DMS 273 (cell line): ENCODE measurements around the gene GNG7.
"Not testable (repeated sequence)": the region's sequence is repeated elsewhere in the genome, so short reads cannot be mapped to it uniquely, and the experiment has no call there.

Source experiments
- DNase-seq: peaks from one replicate; lab custom pipeline; 2025; ENCODE audit not compliant: unreplicated experiment; lab: John Stamatoyannopoulos, UW

Gene GNG7

DNA sequence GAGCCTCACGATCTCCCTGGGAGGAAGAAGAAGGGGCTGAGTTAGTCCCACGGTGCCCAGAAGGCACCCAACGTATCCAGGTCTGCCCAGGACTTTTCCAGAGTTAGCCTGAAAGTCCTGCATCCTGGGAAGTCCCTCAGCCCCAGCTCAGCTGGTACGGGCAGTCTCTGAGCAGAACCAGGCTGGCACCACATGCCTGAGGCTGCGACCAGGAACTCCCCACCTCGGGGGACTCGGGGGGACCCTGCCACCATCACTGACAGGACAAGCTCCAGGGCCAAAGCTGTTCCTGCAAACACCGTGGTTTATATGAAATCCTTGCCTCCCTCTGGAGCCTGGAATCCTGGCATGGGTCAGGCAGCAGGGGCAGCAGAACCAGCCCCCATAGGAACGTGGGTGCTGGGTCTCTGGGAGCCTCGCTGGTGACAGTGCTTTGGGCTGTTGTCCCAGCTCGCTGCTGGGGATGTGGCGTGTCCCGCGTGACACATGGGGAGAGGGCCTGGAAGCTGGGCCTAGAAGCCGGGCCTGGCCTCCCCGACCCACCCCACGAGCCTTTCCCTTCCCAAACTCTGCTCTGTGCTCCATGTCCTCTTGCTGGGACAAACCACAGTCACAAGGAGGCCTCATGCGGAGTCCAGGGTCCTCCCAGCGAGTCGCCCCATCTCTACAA is 55.5 kb downstream of the GNG7 start:
- DNase-seq: no peak

DNA sequence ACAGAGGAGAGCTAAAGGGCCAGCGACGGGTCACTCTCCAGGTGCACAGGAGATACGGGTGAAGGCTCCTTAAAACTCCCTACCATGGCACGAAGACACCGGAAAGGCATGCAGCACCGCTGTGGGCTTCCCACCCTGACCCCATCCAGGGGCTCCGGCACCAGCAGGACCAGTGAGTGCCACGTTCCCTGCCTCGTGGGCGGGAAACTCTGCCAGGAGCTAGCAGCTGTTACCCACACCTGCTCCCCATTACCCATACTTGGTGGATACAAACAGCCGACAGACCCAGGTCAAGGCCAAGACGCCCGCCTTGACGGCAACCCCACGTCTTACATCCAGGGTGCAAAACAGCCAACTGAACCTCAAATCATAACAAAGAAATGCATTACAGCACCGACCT is 56.7 kb downstream of the GNG7 start:
- DNase-seq: peak; percentile 32

DNA sequence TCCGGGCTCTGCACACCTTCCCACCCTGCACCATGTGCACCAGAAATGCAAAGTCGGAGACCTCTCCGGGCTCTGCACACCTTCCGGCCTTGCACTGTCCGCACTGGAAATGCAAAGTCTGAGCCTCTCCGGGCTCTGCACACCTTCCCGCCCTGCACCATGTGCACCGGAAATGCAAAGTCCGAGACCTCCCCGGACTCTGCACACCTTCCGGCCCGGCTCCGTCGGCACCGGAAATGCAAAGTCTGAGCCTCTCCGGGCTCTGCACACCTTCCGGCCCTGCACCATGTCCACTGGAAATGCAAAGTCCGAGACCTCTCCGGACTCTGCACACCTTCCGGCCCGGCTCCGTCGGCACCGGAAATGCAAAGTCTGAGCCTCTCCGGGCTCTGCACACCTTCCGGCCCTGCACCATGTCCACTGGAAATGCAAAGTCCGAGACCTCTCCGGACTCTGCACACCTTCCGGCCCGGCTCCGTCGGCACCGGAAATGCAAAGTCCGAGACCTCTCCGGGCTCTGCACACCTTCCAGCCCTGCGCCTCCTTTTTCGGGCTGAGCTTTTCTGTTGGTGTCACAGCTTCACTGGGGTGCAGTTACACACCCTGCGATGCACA is 59.3 kb downstream of the GNG7 start:
- DNase-seq: not testable (repeated sequence)

DNA sequence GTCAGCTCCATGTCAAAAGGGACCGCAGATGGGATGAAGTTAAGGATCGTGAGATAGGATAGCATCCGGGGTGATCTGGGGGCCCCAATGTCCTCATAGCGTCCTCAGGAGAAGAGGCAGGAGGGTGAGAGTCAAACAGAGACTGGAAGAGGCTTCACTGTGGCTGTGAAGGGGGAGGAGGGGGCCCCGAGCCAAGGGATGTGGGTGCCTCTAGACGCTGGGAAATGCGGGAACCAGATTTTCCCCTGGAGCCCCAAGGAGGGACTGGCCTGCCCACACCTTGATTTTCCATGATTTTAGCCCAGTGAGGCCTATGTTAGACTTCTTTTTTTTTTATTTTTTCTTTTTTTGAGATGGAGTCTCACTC is 61.2 kb downstream of the GNG7 start:
- no peak for DNase-seq

DNA sequence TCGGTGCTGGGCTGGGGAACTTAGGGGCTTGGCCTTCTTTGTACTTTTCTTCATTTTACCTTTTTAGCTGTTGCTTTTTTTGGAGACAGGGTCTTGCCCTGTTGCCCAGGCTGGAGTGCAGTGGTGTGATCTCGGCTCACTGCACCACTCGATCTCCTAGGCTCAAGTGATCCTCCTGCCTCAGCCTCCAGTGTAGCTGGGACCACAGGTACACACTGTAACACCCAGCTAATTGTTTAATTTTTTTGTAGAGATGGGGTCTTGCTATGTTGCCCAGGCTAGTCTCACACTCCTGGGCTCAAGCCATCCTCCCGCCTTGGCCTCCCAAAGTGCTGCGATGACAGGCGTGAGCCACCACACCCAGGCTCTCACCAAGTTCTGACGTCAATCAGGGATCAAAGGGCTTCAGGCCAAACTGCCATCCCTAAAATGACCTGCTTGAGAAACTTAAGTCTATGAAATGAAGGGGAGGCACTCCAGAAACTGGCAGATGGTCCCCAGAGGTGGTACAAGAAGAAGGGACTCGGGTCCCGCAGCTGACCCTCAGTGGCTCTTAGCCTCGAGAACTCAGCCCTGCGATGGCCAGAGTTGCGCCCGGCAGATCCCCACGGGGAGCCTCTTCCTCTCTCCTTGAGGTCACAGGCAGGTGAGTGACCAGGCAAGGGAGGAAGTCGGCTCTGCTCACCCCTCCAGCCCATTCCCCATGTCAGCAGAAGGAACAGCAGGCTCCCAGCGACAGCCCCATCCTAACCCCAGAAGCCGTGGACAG is 61.7 kb downstream of the GNG7 start:
- DNase-seq: no peak

DNA sequence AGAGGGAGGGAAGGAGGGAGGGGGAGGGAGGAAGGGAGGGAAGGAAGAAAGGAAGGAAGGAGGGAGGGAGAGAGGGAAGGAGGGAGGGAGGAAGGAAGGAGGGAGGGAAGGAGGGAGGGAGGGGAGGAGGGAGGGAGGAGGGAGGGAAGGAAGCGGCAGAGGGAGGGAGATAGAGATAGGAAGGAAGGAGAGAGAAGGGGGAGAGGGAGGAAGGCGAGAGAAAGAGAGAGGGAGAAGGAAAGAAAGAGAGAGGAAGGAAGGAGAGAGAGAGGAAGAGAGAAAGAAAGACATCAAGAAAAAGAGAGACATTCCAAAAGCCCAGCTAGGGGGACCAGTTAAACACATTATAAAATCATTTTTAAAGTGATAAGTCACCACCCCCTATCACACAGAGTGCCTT is 62.5 kb downstream of the GNG7 start:
- no peak for DNase-seq

- DNase-seq: no peak
Measured at GRCh38 chr19:2638417-2638940, 64.0 kb downstream of the GNG7 start.

GRCh38 chr19:2636897-2637683 is 65.4 kb downstream of the GNG7 start:
- peak; percentile 72 for DNase-seq

DNA sequence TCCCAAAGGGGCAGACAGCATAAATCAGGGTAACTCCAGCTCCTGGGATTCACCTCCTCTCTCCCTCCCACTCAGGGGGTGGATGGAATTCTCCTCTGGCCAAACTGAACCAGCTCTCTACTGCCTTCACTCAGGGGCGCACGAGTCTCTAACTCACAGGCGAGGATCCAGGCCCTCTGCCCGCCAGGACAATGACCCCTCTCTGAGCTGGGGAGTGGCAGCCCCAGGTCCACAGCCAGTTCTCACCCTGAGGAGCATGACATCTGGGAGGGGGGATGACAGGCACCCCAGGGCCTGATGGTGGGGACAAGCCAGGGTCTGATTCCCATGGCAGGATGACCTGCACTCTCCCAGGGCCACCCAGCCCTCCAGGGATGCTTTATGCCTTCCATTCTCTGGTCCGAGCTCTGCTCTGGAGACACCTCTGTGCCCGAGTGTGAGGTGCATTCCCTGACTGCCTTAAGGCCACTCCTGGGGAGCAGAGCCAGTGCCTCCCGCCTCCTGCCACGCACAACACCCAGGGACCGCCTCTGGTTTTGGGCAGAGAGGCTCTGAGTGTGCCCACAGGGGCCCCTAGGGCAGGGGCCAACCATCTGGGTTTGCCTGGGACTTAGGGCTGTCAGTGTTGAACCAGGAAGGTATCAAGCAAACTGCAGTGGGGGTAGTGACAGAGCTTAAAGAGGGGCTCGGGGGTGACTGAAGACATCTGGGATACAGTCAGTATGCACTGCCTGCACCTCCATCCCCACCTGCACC is 66.2 kb downstream of the GNG7 start:
- DNase-seq: no peak

GRCh38 chr19:2634960-2635359 is 67.5 kb downstream of the GNG7 start:
- no peak for DNase-seq

DNA sequence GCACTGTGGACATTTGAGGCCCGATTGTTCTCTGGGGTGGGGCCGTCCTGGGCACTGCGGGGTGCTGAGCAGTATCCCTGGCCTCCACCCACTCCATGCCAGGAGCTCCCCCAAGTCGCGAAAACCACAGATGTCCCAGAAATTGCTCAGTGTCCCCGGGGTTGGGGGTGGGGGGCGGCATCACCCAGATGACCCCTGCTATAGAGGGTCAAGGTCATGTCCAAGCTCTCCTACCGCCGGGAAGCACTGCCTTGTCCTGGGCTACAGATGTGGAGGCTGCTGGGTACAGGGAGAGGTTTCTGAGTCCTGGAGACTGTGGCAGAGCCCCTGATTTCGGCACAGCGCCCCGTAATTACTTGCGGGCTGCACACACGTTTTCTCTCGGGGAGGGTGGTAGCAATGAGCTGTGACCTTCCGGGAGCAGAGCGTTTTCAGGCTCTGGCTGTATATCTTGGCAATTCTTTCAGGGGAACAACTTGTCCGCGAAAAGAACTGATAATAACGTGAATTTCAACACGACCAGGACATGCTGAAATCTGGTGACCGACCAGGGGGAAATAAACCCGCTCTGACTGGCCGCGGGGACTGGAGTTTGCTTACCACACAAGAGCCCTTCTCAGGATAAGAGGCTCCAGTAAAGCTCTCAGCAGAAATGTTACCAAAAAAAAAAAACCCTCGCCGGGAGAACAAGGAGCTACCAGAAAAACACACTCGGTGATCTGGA is 68.1 kb downstream of the GNG7 start:
- DNase-seq: no peak

GRCh38 chr19:2633693-2634075 is 68.8 kb downstream of the GNG7 start:
- DNase-seq: no peak

- peak; percentile 39 for DNase-seq
Measured at GRCh38 chr19:2631213-2631821, 71.2 kb downstream of the GNG7 start.

DNA sequence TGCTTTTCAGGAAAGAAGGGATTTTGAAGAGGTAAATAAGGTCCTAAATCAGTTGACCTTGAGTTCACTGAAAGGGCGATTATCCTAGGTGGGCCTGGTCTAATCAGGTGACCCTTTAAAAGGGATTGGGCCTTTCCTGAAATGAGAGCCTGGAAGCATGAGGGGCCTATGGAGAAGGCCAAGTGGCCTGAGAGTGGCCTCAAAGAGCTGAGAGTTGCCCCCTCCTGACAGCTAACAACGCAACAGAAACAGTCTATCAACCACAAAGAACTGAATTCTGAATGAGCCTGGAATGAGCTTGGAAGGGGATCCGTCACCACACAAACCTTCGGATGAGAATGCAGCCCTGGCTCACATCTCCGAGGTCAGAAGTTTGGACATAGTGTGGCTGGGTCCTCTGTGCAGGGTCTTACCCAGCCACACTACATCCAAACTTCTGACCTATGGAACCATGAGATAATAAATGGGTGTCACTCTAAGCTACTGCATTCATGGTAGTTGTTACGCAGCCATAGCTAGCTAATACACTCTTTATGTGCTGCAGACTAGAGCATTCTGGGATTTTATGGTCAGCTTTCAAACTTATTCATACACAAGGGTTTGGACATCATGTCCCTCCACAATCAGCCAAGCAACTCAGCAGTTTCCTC is 72.0 kb downstream of the GNG7 start:
- DNase-seq: no peak

DNA sequence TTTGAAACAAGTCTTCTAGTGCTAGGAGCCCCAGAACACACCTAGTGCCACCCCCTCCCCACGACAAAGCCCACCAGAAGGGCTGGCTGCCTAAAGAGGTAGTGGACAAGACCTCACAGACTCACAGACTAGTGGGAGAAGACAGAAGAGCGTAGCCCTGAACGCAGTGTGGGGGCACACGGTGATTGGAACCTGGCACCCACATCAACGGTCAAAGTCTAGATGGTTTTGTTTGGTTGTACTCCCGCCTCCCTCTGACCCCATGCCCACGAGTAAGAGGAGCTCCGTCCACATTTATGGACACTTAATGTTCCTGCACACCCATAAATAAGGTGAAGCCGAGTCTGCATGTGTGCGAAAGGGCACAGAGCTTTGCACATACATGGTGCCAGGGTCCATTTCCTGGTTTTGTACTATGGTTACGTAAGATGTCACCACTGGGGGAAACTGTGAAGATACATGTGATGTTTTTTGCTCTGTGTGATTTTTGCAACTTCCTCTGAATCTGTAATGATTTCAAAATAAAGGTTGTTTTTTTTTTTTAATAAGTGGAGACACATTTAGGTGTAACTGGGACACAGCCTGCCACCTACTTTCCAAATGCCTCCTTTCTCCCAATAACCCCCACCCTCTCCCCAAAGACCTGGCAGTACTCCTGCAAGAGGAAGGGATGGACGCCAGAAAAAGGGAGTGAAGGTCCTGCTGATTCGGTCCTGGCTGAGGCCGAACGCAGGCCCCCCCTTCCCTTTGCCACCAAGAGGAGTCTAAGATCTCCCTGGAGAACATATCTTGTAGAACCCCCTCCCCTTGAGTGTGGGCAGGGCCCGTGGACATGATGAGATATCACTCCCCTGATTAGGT is 72.8 kb downstream of the GNG7 start:
- no peak for DNase-seq

GRCh38 chr19:2628597-2628996 is 73.9 kb downstream of the GNG7 start:
- no peak for DNase-seq

- DNase-seq: no peak
Measured at GRCh38 chr19:2627855-2628254, 74.6 kb downstream of the GNG7 start.

DNA sequence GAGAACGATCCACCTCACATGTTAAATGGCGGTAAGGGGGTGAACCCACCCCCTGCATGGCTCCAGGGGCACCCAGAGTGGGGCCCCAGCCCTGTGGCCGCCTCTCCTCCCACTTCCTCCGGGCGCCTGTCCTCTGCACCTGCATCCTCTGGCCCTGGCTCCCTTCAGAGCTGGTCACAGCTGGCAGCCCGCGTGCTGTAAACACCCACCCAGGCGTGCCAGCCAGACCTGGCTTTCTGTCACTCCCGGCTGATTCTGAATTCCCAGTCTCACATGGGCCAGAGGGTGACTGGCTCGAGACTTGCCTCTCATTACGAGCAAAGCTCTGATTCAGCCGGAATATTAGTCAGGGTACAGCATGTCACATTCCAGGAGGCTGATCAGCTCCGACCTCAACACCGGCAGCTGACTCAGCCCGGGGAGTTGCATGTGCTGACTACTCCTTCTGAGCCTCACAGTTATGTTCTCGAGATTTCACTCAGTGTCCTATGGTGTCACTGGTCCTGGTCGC is 75.1 kb downstream of the GNG7 start:
- peak; percentile 54 for DNase-seq
